H1 (cell line): ENCODE results near the gene AWAT1.

Experiments used
- CEBPB ChIP-seq: IDR thresholded peaks from 2 replicates; pipeline ENCODE4 v1.6.1; 2012; ENCODE audit warnings: low read depth, low read length
- CHD1 ChIP-seq: IDR thresholded peaks from 2 replicates; pipeline ENCODE4 v1.6.1; 2012; ENCODE audit warnings: low read depth, low read length, improper control_type of control experiment
- CTCF ChIP-seq, 3 experiments: IDR thresholded peaks; 1 replicate in 2 of 3; 2 replicates in 1 of 3; pipeline versions ENCODE4 v1.5.1 to v1.6.1; 2011; ENCODE audit warnings: low read length in 3 of 3, mild to moderate bottlenecking in 3 of 3, inconsistent platforms in 2 of 3, low read depth in 1 of 3, moderate library complexity in 1 of 3; ENCODE audit not compliant: insufficient read depth in 1 of 3; ENCODE audit errors: control extremely low read depth in 1 of 3
- EGR1 ChIP-seq: IDR thresholded peaks from 2 replicates; pipeline ENCODE4 v1.6.1; 2011; ENCODE audit warnings: low read depth, low read length, borderline replicate concordance
- EZH2 ChIP-seq: fragments of 200-600 bp; sonication (generic); IDR thresholded peaks from 2 replicates; pipeline ENCODE4 v1.7.1; 2012; ENCODE audit warnings: low read depth, mild to moderate bottlenecking, moderate library complexity, low read length, inconsistent platforms; ENCODE audit not compliant: severe bottlenecking
- JUN ChIP-seq: IDR thresholded peaks from 2 replicates; pipeline ENCODE4 v1.6.1; 2011; ENCODE audit warnings: low read depth, mild to moderate bottlenecking, improper control_type of control experiment, low read length
- KDM1A ChIP-seq: fragments of 200-600, 300-600 bp; sonication (generic); IDR thresholded peaks from 2 replicates; pipeline ENCODE4 v1.7.1; 2016; ENCODE audit warnings: mild to moderate bottlenecking, low read length, borderline replicate concordance
- POLR2A ChIP-seq, 2 experiments: IDR thresholded peaks; 1 replicate in 1 of 2; 2 replicates in 1 of 2; pipeline ENCODE4 v1.6.1; 2011; ENCODE audit warnings: low read depth in 2 of 2, low read length in 2 of 2, mild to moderate bottlenecking in 2 of 2; ENCODE audit errors: control extremely low read depth in 1 of 2
- POLR2AphosphoS5 ChIP-seq: IDR thresholded peaks from 2 replicates; pipeline ENCODE4 v1.6.1; 2011; ENCODE audit warnings: low read depth, low read length
- RXRA ChIP-seq: IDR thresholded peaks from 2 replicates; pipeline ENCODE4 v1.6.1; 2011; ENCODE audit warnings: low read depth, mild to moderate bottlenecking, low read length, moderate library complexity; ENCODE audit not compliant: insufficient read depth
- SUZ12 ChIP-seq: fragments of 200-600 bp; sonication (generic); IDR thresholded peaks from 2 replicates; pipeline ENCODE4 v1.6.1; 2012; ENCODE audit warnings: mild to moderate bottlenecking, inconsistent platforms, low read length, moderate library complexity, mixed read lengths
- USF2 ChIP-seq: IDR thresholded peaks from 2 replicates; pipeline ENCODE4 v1.6.1; 2011; ENCODE audit warnings: low read length, improper control_type of control experiment
- YY1 ChIP-seq: IDR thresholded peaks from 2 replicates; pipeline ENCODE4 v1.6.1; 2011; ENCODE audit warnings: low read depth, mild to moderate bottlenecking, low read length
- ZNF274 ChIP-seq: IDR thresholded peaks from 2 replicates; pipeline ENCODE4 v1.7.0; 2012; ENCODE audit warnings: low read length, borderline replicate concordance; ENCODE audit errors: extremely low read depth

GRCh38 chrX:70254063-70254400 is 19.6 kb downstream of the AWAT1 start:
- TF ChIP-seq POLR2AphosphoS5 (no peak), JUN (no peak), CEBPB (no peak), ZNF274 (no peak), YY1 (no peak), RXRA (no peak), USF2 (no peak), CTCF (IDR thresholded peaks at IDR 0.05; ENCODE audit: control extremely low read depth in 1 of 3, insufficient read depth in 1 of 3, low read depth in 1 of 3, low read length in 3 of 3) (no peak), KDM1A (no peak), SUZ12 (no peak), CHD1 (no peak), EGR1 (no peak), POLR2A (IDR thresholded peaks at IDR 0.05; ENCODE audit: control extremely low read depth in 1 of 2, low read depth in 2 of 2, low read length in 2 of 2) (no peak), EZH2 (no peak)
